ENCODE data around the gene NDRG2. TPM values are rescaled to one million over a fixed set of nuclear protein-coding genes. Genes with fewer than 3 reads are reported as not detected.
"Not testable (repeated sequence)": the region's sequence is repeated elsewhere in the genome, so short reads cannot be mapped to it uniquely, and the experiment has no call there.

NDRG2 gene
- total RNA-seq, 1 donor from 2014 or later = 237 TPM

DNA sequence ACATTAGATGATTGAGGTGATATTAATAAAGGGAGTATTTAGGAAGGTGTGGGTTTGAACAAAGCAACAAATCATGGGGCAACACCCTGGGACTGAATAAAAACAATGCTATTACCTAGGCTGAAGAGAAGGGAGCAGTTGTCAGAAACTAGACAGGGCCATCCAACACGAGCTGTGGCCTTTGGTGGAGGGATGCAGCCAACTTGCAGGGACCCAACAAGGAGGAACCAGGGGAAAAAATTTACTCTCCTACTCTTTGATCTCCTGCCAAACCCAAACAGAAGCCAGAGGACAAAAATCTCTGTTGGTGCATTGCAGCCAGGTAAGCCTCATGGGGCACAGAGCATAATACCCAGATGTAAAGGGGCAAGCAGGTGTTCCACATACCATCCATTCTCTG, 13.7 kb downstream of the NDRG2 start:
- DNase-seq (ENCODE audit: low spot score) = no peak

DNA sequence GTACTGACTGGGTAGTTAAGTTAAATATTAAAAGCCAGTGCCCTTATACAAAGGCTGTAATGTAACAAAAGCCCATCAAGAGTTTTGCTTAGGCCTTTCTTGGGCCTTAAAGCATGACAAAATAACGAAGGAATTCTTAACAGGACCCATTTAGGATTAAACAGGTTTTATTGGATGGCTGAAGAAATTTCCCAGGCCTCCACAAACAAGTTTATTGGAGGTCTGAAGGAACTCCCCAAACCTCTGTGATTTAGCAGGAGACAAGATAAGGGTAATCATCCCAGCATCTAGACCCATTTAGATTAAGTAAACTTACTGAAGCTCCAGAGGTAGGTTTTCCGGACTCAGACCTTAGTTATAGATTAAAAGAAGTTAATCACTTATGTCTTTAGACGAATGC, 15.1 kb downstream of the NDRG2 start:
- not testable (repeated sequence) for DNase-seq (ENCODE audit: low spot score)

DNA sequence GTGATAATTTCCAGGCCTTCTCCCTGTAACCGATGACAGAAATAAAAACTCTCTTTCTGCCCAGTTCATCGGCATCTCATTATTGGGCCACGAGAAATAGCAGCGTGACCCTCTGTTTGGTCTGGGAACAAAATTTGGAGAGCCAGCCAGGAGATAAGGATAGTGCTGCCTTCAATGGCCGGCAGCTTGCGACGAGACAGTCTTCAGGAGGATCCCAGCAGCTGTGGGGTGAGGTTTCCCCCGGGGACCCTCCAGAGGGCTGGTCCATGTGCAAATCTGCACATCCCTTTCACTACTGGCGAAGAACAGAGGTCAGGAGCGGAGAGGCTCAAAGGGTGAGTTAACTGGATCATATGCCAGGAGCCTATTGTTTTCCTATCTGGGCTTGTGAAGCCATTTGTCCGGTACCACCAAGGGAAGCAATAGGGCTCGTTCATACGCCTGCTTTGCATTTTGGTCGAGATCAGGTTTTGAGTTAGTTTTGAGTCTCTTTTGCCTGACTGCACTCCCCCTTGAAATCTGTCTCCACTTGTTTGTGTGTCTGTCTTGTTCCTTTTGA, 21.0 kb downstream of the NDRG2 start:
- DNase-seq (ENCODE audit: low spot score) = no peak

DNA sequence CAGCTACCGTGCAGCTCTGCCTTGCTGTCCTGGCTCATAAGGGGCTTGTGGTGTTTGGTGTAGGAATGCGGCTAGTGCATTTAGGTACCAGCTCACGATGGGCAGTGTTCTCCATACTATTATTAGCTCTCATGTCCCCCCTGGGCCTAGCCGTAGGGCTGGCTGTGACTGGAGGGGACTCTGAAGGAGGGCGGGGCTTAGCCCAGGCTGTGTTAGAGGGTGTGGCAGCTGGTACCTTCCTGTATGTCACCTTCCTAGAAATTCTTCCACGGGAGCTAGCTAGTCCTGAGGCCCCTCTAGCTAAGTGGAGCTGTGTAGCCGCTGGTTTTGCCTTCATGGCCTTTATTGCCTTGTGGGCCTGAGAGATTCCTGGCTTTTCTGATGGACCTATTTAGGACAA, 23.6 kb downstream of the NDRG2 start:
- DNase-seq (ENCODE audit: low spot score) = no peak

DNA sequence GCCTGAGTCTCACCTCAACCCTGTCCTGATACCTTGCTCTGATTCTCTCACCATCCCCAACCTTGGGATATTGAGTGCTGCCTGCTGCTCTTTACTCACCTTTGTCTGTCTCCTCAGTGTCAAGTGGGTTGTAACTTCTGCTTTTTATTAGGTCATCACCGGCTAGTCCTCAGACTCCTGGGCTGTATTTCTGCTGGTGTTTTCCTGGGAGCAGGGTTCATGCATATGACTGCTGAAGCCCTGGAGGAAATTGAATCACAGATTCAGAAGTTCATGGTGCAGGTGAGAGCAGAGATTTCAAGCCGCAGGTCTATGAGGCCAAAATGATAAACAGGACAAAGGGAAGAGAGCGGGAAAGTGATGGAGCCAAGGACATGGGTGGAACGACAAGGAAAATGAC, 25.3 kb downstream of the NDRG2 start:
- no peak for DNase-seq (ENCODE audit: low spot score)

DNA sequence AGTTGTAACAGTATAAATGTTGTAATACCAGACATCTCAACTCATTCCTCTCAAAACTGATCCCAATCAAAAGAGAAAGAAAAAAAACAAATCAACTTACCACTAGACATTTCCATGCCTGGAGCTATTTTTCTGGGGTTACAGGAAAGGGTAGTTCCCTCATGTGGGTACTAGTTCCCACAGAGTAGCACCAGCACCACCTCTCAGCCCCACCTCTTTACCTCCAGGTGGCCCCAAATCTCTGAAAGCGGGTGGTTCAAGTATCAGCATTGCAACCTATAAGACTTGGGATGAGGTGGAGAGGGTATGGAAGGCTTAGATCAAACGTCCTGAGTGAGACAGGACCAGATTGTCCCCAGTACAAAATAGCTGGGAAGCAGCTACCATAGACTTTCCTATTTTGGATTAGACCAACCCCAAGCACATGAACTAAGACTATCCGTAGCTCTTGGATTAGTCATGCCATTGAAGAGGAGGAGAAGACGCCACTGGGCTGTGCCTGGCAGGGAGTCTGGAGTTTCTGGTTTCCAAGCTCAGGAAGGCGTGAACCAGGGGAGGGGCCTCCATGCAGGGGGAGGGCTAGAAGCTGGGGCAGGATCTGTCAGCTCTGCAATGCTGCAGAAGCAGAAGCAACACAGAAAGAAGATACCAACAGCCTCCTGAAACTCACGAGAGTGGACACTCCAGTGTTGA, 26.0 kb downstream of the NDRG2 start, which contains the start of gene SLC39A2:
Gene SLC39A2 (plus strand): TSS at position 620 of the 693 bp plus-strand sequence. CDS start 154 bp downstream, outside the sequence.
- DNase-seq (ENCODE audit: low spot score) = peak; percentile 64

DNA sequence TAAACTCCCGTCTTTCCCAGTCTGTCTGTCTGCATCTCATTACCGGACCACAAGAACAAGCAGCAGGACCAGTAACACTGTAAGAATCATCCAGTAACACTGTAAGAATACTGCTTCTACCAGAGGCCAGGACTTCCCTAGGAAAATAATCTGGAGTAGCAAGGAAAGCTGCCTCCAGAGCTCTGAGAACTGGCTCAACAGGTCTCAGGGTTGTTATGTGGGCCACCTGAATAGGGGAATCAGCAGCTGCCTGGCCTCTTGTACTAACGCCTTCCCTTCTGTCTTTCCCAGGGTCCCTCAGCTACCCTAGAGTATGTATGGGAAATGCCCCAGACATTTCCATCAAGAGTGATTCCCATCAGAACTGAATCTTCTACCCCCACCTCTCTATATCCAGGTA, 26.7 kb downstream of the NDRG2 start:
- no peak for DNase-seq (ENCODE audit: low spot score)

DNA sequence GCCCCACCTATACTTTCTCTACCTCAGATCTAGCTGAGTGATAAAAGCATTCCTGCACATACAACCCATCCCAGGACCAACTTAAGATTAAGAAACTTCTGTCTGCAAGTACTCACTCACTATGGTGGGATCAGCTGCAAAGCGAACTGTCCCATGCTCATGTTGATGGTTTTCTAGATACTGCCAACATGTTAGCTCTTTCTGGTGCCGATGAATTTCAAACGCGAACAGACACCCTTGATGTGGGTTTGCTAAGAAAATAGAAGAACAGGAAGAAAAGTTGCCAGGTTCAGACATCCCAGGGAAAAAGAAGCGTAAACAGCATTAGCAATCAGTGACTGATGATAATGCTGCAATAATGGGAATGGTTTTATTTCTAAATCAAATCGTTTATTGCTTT, 27.3 kb downstream of the NDRG2 start:
- DNase-seq (ENCODE audit: low spot score) = no peak

DNA sequence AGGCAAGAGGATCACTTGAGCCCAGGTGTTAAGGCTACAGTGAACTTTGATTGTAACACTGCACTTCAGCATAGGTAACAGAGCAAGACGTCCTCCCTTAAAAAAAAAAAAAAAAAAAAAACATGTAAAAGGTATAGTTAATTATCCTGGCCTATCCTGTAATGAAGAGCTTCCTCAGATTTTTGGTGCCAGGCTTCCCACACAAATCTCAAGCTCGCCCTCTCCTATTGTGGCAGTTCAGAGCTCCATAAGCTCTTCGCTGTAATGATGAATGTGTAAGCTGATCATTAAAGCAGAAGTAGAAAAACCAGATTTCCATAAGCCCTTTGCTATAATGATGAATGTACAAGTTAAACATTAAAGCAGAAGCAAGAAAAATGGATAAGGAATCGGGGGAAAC, 27.7 kb downstream of the NDRG2 start:
- DNase-seq (ENCODE audit: low spot score) = no peak

DNA sequence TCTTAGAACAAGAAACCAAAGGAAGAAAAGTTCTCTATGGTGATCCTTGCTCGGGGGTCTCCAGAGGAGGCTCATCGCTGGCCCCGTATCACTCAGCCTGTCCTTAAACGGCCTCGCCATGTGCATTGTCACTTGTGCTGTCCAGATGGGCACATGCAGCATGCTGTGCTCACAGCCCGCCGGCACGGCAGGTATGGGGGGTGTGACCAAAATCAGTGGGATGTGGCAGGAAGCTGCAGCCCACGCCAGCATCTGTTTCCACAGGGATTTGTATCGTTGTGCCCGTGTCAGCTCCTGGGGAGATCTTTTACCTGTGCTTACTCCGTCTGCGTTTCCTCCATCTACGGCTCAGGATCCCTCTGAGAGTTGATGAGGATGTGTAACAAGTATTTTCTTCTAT, 28.3 kb downstream of the NDRG2 start:
- DNase-seq (ENCODE audit: low spot score) = no peak

DNA sequence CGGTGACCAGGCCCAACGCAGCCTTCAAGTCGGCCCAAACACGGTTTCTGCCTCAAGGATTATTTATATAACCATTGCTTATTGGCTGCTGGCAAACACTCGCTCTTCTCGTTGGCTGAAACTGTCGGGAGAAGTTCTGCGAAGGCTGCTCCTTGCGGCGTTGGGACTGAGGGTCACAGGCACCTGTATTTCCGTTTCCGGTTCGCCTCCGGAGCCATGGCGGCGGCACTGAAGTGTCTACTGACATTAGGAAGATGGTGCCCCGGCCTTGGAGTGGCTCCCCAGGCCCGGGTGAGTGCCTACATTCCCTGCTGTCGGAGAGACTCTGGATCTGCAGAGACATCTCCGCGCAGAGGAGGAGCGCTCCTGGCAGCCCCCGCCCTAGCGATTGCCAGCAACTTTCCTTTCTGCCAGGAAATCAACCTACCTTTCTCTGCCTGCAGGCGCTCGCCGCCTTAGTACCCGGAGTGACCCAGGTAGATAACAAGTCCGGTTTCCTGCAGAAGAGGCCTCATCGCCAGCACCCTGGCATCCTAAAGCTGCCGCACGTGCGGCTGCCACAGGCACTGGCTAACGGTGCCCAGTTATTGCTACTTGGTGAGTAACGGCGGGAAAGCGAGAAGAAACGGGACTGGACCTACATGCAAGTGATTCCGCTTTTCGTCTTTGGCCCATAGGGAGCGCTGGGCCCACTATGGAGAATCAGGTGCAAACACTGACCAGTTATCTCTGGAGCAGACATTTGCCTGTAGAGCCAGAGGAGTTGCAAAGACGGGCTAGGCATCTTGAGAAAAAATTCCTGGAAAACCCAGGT, 34.9 kb downstream of the NDRG2 start, which contains the start of gene METTL17:
Gene METTL17 (plus strand): TSS at position 194 of the 814 bp plus-strand sequence. CDS start 23 bp downstream, at position 217.
- DNase-seq (ENCODE audit: low spot score) = peak; percentile 94

DNA sequence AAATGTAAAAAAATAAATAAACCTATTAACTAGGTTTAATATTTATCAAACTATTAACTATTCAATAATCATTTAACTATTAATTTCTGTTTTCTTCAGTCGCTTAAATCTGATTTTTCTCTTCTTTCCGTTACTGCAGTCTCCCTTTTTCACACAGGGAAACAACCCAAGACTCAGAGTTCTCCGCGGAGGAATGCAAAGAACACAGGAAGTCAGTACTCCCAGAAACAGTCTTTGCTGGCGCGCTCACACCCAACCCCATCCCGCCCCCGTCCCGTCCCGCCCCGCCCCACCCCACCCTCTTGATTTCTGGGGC, 35.4 kb downstream of the NDRG2 start:
- DNase-seq (ENCODE audit: low spot score) = no peak

DNA sequence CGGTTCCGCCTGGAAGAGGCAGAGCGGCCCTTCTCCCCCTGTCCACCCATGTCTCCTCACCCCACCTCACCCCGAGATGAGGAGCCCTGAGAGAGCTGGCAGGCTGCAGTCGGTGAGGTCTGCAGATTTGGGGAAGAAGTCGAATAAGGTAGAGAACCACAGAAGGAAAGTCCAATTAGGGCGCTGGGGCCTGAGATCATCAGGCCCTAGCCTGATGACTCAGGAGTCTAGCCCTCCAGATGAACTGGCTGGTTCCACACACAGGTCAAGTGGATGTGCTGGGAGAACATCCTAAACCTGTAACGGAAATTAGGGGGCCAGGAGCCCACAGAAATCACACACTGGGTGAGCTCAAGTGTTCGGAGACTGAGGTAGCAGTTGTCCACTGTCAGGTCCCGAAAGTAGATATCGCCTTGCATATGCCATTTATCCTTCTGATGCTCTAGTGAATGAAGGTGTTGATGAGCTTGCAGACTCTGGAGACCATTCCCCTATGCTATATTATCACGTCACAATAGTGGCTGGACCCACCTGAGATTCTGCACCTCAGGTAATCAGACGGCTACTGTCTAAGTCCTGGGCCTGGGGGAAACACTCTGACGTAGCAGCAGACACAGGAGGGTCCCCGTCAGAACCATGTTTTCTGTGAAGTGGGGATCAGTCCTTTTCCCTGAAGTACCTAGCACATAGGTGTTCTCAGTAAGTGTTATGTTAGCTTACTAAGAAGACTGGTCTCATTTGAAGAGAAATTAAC, 36.0 kb downstream of the NDRG2 start:
- no peak for DNase-seq (ENCODE audit: low spot score)

DNA sequence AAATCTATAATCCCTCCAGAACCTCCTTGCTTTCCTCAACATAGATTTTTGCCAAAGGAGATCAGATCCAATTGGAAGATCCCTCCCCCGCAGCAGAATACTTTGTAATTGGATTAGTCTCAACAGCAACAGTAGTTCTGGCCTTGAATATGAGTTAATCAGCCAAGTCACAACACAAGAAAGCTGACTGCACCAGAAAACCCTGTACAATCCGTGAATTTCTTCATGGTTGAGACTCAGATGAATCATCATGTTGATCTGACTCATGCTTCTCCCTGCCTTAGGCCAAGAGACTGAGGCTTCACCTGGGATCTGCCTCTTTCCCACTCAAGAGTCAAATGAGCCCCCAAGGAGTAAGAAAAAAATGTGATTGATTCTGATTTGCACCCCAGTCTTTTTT, 38.0 kb downstream of the NDRG2 start:
- no peak for DNase-seq (ENCODE audit: low spot score)

DNA sequence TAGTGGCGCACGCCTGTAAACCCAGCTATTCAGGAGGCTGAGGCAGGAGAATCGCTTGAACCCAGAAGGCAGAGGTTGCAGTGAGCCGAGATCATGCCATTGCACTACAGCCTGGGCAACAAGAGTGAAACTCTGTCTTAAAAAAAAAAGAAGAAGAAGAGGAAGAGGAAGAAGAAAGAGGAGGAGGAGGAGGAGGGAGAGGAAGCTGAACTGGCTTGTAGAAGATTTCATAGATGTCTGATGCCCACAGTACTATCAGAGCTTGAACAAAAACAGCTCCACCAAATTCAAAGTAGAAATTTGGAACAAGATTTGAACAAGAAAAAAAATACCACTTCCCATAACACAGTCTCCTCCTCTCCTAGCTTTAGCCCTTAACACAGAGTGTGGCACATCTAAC, 39.2 kb downstream of the NDRG2 start:
- not testable (repeated sequence) for DNase-seq (ENCODE audit: low spot score)

DNA sequence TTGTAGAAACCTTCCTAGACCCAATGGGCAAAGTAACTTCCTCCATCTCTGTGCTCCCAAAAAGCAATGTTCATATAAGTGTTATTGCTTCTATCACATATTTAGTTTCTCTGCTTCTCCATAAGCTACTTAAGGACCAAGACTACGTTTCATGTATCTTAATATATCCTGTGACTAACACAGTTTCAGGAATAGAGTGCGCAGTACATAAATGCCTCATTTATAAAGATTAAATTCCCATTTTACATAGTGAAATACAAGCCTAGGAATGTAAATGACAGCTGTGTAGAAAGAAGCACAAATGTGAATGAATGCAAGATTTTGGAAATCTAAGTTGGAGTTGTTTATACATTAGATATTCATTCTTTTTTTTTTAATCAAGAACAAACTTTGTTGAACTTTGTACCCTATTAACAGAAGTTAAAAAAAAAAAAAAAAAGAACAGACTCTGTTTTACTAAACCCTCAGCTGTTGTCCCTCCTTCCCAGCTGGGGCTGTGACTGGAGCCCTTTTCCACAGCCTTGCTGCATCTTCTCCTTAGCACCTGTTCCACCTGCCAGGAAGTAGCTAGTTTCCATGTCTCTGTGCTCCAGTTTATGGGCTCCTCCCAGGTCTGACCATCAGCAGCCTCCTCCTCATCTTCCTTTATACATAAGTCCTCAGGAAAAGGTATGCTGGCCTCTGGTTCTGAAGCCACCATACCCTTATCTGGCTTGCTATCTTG, 42.1 kb downstream of the NDRG2 start:
- DNase-seq (ENCODE audit: low spot score) = no peak

DNA sequence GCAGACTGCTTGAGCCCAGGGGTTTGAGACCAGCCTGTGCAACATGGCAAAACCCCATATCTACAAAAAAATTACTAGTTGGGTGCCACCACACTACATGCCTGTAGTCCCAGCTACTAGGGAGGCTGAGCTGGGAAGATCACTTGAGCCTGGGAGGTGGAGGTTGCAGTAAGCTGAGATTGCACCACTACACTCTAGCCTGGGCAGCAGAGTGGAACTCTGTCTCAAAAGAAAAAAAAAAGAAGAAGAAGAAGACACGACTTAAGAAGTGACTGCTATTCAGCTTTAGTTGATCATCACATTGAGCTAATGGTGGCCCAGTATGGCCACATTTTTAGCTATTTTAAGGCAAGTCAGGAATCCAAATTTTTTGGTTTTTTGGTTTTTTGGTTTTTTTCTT, 44.0 kb downstream of the NDRG2 start:
- DNase-seq (ENCODE audit: low spot score) = no peak

DNA sequence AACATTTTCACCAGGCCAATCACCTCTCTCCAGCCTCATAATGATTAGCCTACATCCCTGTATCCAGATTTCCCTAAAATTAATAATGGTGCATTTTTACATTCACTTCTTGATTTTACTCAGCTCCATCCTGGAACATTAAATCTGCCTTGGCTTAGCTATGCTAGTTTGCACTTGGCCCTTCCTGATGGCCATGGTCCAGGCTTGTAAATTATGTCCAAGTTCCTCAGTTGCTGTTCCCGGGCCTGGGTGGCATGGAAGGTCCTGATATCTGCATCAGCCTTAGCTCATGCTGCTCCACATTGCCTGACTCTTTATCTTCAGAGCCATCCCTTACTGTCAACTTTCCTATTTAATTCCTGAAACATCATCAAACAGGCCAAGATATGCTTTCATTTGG, 46.2 kb downstream of the NDRG2 start:
- DNase-seq (ENCODE audit: low spot score) = no peak

DNA sequence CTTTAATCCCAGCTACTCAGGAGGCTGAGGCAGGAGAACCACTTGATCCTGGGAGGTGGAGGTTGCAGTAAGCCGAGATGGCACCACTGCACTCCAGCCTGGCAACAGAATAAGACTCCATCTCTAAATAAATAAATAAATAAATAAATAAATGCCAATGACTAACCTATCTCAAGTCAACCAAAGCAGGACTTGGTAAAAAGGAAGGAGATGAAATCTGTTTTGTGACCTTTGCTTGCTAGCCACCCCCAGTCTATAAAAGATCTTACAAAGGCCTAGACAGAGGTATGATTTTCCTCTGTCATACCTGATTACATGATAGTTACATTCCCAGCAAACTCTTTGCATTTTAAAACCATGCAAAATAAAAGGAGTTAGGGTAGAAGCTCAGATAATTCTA, 48.6 kb downstream of the NDRG2 start:
- DNase-seq (ENCODE audit: low spot score) = no peak

DNA sequence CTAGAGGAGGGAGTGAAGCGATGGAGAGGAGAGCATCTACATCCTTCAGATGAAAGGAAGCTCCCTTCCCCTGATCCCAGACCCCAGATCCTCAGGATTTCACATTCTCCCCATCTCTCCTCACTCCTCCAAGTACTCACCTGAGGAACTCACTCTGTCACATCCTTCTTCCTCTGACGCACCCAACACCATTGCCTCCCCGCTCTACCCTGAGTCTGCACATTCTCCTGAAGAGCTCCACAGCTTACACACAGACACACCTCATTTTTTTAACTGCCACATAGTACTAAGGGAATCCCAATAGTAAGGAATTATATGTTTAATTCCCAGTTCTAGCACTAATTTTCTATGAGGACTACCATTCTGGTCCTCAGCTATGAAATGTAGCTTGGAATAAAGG, 51.4 kb downstream of the NDRG2 start:
- no peak for DNase-seq (ENCODE audit: low spot score)

DNA sequence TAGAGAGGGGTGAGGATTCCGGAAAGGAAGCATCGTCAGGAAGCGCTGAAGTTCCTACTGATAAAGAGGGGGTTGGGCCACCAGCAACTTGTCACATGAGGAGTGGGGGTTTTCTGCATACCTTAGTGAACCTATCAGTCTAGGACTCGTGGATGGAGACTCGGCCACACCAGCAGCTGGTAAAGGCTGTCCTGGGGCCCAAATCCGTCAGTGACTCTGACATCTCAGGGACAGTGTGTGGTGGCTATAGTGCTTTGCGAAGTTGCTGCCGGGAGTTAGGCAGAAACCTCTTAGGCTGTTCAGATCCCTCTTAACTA, 53.2 kb downstream of the NDRG2 start:
- no peak for DNase-seq (ENCODE audit: low spot score)
